Kidney (tissue), 2 donors: Measurements from ENCODE around the gene ARSD. TPM values are rescaled to one million over a fixed set of nuclear protein-coding genes. Genes with fewer than 3 reads are reported as not detected.

Experiments
- polyA plus RNA-seq: library from polyadenylated mRNA; stranded (reverse); fragments of 350-450 nt; fragmentation: Illumina TruSeq; extraction: RNeasy Lipid Tissue Mini Kit (QIAGEN cat#74804); gene quantifications from one replicate; pipeline ENCODE4 v1.2.3, GENCODE V29; 2014; ENCODE audit warnings: low read depth, low replicate concordance; ENCODE audit not compliant: insufficient read depth
- total RNA-seq: library from RNA; stranded (reverse); fragmentation: NEBNext Ultra II Directional; extraction: Animal tissue kit (Norgen Biotek cat#: 25700); gene quantifications from one replicate; pipeline ENCODE4 v1.2.1, GENCODE V29; 2021
- donor health status: DM: yes; HTN: yes; CAD: no.

Gene ARSD
- total and polyA plus RNA-seq, 2 donors from 2014 or later = 35.4 to 106 TPM

Other genes starting within 250 kb of the ARSD start
- gene CD99, start 238.0 kb downstream of the ARSD start, total RNA-seq = 136 TPM
- 125 TPM for gene CD99, start 238.0 kb downstream of the ARSD start, polyA plus RNA-seq
- gene XG, start 177.3 kb downstream of the ARSD start, total RNA-seq = 0.50 TPM
- 0.43 TPM for gene XG, start 177.3 kb downstream of the ARSD start, polyA plus RNA-seq
- 2.2 TPM for gene GYG2, start 100.4 kb downstream of the ARSD start, total RNA-seq
- gene GYG2, start 100.4 kb downstream of the ARSD start, polyA plus RNA-seq = 2.9 TPM
- gene ARSH, start 77.2 kb upstream of the ARSD start, total RNA-seq = not detected
- gene ARSH, start 77.2 kb upstream of the ARSD start, polyA plus RNA-seq = not detected
- gene ARSF, start 112.1 kb upstream of the ARSD start, total RNA-seq = not detected
- 1.3 TPM for gene ARSF, start 112.1 kb upstream of the ARSD start, polyA plus RNA-seq